ENCODE results near the gene HSPB8.
"Not testable (repeated sequence)": the region's sequence is repeated elsewhere in the genome, so short reads cannot be mapped to it uniquely, and the experiment has no call there.

The HSPB8 gene

GRCh38 chr12:119206348-119207062 lies 27.8 kb downstream of the HSPB8 start:
- DNase-seq (ENCODE audit: low read depth), result no peak

GRCh38 chr12:119207063-119207560 lies 28.4 kb downstream of the HSPB8 start:
- DNase-seq (ENCODE audit: low read depth), result no peak

GRCh38 chr12:119208626-119209061 lies 29.9 kb downstream of the HSPB8 start:
- no peak for DNase-seq (ENCODE audit: low read depth)

GRCh38 chr12:119211884-119212283 lies 33.2 kb downstream of the HSPB8 start:
- DNase-seq (ENCODE audit: low read depth), result no peak

GRCh38 chr12:119216084-119216483 lies 37.4 kb downstream of the HSPB8 start:
- no peak for DNase-seq (ENCODE audit: low read depth)

- not testable (repeated sequence) for DNase-seq (ENCODE audit: low read depth)
These were observed 40.1 kb downstream of the HSPB8 start for GRCh38 chr12:119218875-119219274.

- DNase-seq (ENCODE audit: low read depth), result no peak
These were observed 43.7 kb downstream of the HSPB8 start for GRCh38 chr12:119222222-119222951.

- no peak for DNase-seq (ENCODE audit: low read depth)
These were observed 46.7 kb downstream of the HSPB8 start for GRCh38 chr12:119225454-119225853.

- DNase-seq (ENCODE audit: low read depth), result no peak
These were observed 48.6 kb downstream of the HSPB8 start for GRCh38 chr12:119227292-119227691.

- no peak for DNase-seq (ENCODE audit: low read depth)
These were observed 50.5 kb downstream of the HSPB8 start for GRCh38 chr12:119229205-119229604.

- no peak for DNase-seq (ENCODE audit: low read depth)
These were observed 51.1 kb downstream of the HSPB8 start for GRCh38 chr12:119229837-119230236.

- no peak for DNase-seq (ENCODE audit: low read depth)
These were observed 52.1 kb downstream of the HSPB8 start for GRCh38 chr12:119230807-119231206.

- no peak for DNase-seq (ENCODE audit: low read depth)
These were observed 53.0 kb downstream of the HSPB8 start for GRCh38 chr12:119231774-119232173.

GRCh38 chr12:119235197-119235751 lies 56.5 kb downstream of the HSPB8 start:
- no peak for DNase-seq (ENCODE audit: low read depth)

GRCh38 chr12:119236372-119236771 lies 57.6 kb downstream of the HSPB8 start:
- DNase-seq (ENCODE audit: low read depth), result no peak

- no peak for DNase-seq (ENCODE audit: low read depth)
These were observed 60.3 kb downstream of the HSPB8 start for GRCh38 chr12:119239040-119239439.

GRCh38 chr12:119241049-119241448 lies 62.3 kb downstream of the HSPB8 start:
- DNase-seq (ENCODE audit: low read depth), result no peak

GRCh38 chr12:119241580-119242169 lies 62.9 kb downstream of the HSPB8 start:
- no peak for DNase-seq (ENCODE audit: low read depth)
